Ramos (cell line): ENCODE data around the gene AGAP1.

ENCODE experiments used
- in situ Hi-C: fragments of 300-500 bp; cut with MboI; formaldehyde crosslinking; loops from one replicate; pipeline ENCODE4 v1.14.3; 2022; ENCODE audit warnings: low sequenced_read_pairs; ENCODE audit not compliant: unreplicated experiment

Gene AGAP1

GRCh38 chr2:235808366-235808765 is 314.5 kb downstream of the AGAP1 start:
- in situ Hi-C loops = no loop called here

GRCh38 chr2:235810252-235810651 is 316.4 kb downstream of the AGAP1 start:
- in situ Hi-C loops = no loop called here

- in situ Hi-C loops = no loop called here
Observed at GRCh38 chr2:235810846-235811245, 317.0 kb downstream of the AGAP1 start.

DNA sequence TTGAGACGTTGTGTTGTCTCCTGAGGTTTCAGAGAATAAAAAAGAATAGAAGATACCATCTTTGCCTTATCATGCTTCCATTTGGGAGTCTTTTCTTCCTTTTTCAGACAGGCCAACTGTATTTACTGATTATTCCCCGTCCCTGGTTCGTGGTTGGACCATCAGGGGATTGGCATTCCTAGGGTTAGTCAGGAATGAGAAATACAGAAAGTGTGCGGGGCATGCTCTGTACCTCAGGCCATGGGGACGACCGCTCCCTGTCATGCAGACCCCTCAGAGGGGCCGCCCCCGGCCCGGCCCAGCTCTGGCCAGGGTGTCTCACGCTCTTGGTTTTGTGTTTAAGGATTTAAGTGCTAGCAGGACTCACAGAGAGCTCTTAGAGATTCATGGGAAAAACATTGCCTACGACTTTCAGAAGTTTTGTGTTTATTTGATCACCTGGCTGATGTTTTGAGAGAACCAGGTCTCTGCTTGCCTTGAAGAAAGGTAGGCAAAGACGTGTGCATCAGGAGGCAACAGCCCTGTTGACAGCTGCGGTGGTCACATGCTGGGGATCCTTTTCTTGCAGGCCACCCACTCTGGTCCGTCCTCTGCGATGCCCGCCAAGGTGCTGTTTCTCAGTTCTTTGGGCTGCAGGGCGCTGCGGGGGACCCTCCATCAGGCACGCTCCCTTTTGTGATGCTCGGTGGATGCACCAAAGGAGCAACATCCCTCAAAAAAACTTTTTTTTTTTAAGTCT is 317.8 kb downstream of the AGAP1 start:
- in situ Hi-C loops = no loop called here

- in situ Hi-C loops = no loop called here
Observed at GRCh38 chr2:235812185-235812665, 318.4 kb downstream of the AGAP1 start.

DNA sequence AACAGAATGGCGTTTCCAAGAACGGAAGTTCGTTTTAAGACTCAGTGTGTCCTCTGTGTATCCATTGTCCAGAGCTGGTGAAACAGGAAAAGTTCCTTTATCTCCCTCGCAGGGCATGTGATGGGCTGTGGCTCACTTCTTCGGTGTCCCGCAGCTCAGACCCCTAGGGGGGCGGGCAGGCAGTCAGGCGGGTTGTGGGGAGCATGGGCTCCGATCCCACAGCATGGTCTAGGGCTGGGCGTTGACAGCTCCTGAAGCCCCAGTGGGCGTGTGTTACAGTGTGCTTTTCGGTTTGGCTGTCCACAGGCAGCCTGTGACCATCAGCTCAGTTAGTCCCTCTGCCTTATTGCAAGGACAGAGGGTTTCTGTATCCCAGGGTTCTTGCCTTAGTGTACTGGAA is 319.6 kb downstream of the AGAP1 start:
- in situ Hi-C loops = no loop called here

GRCh38 chr2:235820571-235820970 is 326.7 kb downstream of the AGAP1 start:
- in situ Hi-C loops = no loop called here

DNA sequence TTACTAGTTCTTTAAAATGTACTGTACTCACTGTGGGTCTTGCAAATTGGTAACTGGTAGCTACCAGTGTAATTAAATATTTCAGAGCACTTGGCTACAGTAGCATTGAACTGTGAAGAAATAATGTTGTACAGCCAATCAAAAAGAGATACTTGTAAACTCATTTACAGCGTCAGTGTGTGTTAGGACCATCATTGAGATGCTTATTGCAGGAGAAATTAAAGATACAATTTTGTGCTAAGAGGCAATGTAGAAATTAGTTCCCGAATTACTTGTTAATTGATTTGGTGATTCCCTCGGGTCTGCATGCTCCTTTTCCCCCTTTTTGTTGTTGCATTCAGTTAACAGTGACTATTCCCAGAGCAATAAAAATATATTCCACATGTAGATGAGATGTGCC is 330.5 kb downstream of the AGAP1 start:
- in situ Hi-C loops = no loop called here

DNA sequence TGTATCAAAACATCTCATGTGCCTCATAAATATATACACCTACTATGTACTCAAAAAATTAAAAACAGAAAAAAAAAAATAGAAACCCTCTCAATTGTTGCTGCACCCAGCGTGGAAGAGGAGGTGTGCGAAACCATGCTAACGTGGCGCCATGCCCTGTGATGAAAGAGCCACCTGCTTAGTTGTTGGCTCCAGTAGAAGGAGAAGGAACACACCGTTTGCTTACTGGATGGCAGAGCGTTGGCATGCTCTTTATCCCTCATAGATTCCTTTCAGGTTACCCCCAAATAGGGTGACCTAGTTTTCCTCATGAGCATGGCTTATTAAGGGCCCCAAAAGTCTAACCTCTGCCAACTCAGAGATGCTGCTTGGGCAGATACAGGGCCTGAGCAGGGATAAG is 332.1 kb downstream of the AGAP1 start:
- in situ Hi-C loops = no loop called here

DNA sequence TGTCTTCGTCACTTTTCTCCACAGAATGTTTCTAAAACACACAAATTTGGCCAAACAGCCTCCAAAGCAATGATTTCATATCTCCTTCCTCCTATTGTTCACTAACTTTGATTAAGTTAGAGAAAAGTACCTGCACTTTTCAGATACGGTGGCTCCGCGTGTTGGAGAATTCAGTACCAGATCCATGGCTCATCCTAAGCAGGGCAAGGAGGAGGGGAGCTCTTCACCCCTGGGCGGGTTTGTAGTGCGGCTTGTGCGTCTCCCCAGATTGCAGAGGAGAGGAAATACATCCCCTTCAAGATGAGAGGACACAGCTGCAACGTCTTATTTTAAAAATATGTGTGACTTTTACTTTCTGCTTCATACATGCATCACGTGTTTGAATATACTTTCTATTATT is 333.0 kb downstream of the AGAP1 start:
- in situ Hi-C loops = no loop called here

DNA sequence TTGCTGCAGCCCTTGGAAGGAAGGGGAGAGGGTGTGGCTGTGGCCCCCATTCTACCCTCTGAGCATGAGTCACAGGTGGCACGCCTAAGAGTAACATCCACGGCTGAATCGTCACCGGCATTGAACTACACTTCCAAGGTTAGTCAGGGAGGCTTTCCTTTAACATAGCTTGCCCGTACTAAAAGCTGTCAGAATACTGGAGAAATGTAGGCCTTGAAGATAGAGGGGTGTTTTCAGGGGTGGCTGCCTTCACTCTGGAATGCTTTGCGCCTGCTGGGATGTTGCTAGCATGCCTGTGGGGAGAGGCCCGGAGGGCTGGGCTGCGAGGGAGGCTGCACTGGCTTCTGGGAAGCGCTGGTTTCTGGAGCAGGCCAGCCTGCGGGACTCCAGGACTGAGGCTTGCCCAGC is 333.7 kb downstream of the AGAP1 start:
- in situ Hi-C loops = no loop called here

DNA sequence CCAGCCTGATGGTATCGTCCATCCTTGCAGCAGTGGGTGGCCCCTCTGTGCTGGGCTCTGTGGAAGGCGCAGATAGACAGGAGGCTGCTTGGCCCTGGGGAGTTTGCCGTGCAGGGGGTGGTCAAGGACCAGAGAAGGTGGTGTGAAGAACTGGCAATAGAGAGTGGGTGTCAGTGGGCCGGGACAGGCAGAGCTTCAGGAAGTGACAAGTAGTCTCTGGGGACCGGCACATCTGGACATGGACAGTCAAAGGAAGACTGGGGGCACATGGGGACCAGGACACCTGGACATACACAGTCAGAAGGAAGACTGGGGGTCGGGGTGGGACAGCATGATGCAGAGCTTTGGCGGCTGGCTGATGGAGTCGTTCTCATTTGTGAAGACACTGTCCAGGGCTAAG is 335.9 kb downstream of the AGAP1 start:
- in situ Hi-C loops = no loop called here

DNA sequence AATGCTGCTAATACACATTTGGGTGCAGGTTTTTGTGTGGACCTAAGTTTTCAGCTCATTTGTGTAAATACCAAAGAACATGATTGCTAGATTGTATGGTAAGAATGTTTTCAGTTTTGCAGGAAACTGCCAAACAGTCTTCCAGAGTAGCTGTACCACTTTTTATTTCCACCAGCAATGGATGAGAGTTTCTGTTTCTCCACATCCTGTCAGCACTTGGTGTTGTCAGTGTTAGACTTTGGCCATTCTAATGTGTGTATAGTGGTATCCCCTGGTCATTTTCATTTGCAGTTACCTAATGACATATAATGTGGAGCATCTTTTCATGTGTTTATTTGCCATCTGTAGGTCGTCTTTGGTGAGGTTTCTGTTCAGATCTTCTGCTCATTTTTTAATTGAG is 337.9 kb downstream of the AGAP1 start:
- in situ Hi-C loops = no loop called here

GRCh38 chr2:235832941-235833340 is 339.1 kb downstream of the AGAP1 start:
- in situ Hi-C loops = no loop called here

GRCh38 chr2:235833971-235834620 is 340.3 kb downstream of the AGAP1 start:
- in situ Hi-C loops = no loop called here

DNA sequence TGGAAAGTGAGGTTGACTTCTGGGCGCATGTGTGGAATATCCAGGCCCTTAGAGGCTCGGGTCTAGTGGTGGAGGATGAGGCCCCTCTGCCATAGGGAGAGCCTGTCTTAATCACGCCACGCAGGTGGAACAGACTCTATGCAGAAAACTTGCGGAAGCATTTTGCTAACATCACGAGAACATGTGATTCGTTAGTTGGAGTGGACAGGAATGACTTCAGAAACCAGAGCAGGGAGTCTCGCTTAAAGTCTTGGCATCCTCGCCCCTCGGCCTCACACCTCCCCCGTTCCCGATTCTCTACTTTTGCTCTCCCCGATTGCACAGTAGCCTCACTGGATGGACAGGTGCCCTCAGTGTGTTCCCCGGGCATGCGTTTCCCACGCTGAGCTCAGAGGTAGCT is 340.9 kb downstream of the AGAP1 start:
- in situ Hi-C loops = no loop called here

DNA sequence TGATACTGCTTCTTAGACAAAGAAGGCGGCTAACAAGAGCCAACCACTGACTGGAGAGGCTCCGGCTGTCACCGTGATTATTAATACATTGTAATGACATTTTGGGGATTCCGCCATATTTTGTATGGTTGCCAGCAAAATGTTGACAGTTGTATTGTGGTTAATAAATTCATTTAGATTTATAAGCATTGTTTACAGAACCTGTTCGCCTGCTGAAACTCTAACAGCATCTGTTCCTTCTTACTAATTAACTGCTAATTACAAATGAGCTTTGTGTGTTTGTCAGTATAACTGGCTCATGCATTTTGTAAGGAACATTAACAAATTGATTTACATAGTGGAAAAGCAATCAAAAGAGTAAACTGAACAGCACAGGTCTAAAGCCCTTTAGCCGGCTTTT is 342.0 kb downstream of the AGAP1 start:
- in situ Hi-C loops = no loop called here

- in situ Hi-C loops = no loop called here
Observed at GRCh38 chr2:235836491-235836911, 342.7 kb downstream of the AGAP1 start.

- in situ Hi-C loops = no loop called here
Observed at GRCh38 chr2:235839226-235839625, 345.4 kb downstream of the AGAP1 start.

DNA sequence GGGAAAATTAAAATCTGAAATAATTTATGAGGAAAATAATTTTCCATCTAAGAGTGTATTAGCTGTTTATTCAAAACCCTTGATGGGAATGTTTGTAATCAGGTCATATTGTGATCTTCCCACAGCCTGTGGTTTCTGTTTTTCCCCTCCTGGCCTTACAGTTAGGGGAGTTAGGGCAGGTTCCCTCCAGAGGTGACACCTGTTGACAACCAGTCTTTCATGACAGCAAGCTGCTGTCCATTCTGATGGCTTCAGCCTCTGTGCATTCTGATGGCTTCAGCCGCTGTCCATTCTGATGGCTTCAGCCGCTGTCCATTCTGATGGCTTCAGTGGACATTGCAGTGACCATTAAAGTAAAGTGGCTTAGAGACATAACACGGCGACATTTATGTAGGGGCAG is 346.1 kb downstream of the AGAP1 start:
- in situ Hi-C loops = no loop called here

DNA sequence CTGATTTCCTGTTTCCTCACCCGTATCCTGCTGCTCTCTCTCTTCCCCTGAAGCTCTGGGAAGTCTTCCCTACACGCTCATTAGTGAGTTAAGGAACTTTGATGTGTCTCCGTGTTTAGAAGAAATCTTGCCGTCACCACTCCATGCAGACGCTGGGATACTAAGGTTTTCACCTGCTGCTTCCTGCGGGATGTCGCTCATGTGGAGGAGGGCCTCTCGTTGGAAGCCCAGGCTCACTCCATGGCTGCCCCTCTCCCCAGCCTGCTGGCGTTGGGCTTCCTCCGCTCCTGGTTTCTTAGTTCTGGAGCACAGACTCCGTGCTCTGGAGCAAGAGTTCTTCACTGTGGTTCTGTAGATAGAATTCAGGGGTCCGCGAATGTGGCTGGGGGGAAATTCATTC is 348.0 kb downstream of the AGAP1 start:
- in situ Hi-C loops = no loop called here

DNA sequence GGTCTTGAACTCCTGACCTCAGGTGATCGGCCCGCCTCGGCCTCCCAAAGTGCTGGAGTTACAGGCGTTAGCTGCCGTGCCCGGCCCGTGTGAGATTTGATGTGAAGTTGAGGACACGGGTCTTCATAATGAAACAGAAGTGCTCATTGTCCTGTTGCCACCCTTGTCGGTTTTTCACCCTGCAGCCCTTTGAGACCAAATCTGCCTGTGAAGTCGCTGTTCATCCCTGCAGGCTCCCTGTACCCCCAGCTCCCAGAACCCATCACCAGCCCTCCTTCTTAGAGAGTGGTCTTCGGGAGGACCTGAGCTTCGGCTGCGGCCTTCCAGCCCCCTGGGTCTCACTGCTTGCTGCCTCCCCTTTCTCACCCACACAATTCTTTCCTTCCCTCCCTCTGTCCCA is 349.1 kb downstream of the AGAP1 start:
- in situ Hi-C loops = no loop called here
